ENCODE results near the gene NMU. TPM values are rescaled to one million over a fixed set of nuclear protein-coding genes. Genes with fewer than 3 reads are reported as not detected.

The NMU gene
- total RNA-seq, 4 donors from 2014 or later, result 1.3 TPM; not detected in 3

- no peak for TF ChIP-seq POLR2A (IDR thresholded peaks at IDR 0.05)
- TF ChIP-seq, protein P1, sequence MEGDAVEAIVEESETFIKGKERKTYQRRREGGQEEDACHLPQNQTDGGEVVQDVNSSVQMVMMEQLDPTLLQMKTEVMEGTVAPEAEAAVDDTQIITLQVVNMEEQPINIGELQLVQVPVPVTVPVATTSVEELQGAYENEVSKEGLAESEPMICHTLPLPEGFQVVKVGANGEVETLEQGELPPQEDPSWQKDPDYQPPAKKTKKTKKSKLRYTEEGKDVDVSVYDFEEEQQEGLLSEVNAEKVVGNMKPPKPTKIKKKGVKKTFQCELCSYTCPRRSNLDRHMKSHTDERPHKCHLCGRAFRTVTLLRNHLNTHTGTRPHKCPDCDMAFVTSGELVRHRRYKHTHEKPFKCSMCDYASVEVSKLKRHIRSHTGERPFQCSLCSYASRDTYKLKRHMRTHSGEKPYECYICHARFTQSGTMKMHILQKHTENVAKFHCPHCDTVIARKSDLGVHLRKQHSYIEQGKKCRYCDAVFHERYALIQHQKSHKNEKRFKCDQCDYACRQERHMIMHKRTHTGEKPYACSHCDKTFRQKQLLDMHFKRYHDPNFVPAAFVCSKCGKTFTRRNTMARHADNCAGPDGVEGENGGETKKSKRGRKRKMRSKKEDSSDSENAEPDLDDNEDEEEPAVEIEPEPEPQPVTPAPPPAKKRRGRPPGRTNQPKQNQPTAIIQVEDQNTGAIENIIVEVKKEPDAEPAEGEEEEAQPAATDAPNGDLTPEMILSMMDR (IDR thresholded peaks at IDR 0.05), result no peak
- no peak for TF ChIP-seq EP300 (IDR thresholded peaks at IDR 0.05)
- no peaks in the 10 kb centered on the region for H3K27me3 ChIP-seq
- H3K36me3 ChIP-seq, result no peaks in the 10 kb centered on the region
- no peaks in the 10 kb centered on the region for H3K4me1 ChIP-seq
- H3K9me3 ChIP-seq, result no peaks in the 10 kb centered on the region
- DNase-seq (ENCODE audit: low spot score in 2 of 2), result no peak
- WGBS, 2 donors, result 30% methylated on average over 3 to 4 of the region's 4 CpGs
- no peak overlapping the region for H3K27ac ChIP-seq
- no peak overlapping the region for H3K4me3 ChIP-seq
These were observed 39.2 kb upstream of the NMU start for GRCh38 chr4:55675196-55675793.

DNA sequence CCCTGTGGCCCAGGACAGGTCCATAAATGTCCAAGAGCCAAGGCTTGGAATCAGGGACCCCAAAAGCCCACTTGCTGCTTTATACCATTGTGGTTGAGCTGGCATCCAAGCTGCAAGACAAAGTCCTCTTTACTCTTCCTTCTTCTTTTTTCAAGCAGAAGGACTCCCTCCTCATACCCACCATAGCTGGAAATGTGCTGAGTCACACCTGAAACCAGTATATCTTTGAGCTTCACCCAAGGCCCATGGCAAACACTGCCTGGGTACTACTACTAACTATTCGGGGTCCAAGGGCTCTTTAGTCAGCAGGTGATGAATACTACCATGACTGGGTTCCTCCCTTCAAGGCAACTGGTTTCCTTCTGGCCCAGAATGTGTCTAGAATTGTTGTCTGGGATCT lies 37.3 kb upstream of the NMU start:
- Histone ChIP-seq H3K27ac (no peak overlapping the region), H3K36me3 (no peaks in the 10 kb centered on the region), H3K4me3 (no peak overlapping the region), H3K27me3 (no peaks in the 10 kb centered on the region), H3K4me1 (no peaks in the 10 kb centered on the region), H3K9me3 (no peaks in the 10 kb centered on the region)
- no peak for DNase-seq (ENCODE audit: low spot score in 2 of 2)
- WGBS, 2 donors, result 87 to 100% methylated on average over 1 of the region's 1 CpG
- TF ChIP-seq EP300 (IDR thresholded peaks at IDR 0.05) (no peak), POLR2A (IDR thresholded peaks at IDR 0.05) (no peak)
- TF ChIP-seq, protein P1 (IDR thresholded peaks at IDR 0.05), result no peak

- Histone ChIP-seq H3K36me3 (no peaks in the 10 kb centered on the region), H3K27ac (no peak overlapping the region), H3K4me3 (no peak overlapping the region), H3K4me1 (no peaks in the 10 kb centered on the region), H3K27me3 (no peaks in the 10 kb centered on the region), H3K9me3 (no peaks in the 10 kb centered on the region)
- no peak for DNase-seq (ENCODE audit: low spot score in 2 of 2)
- no peak for TF ChIP-seq POLR2A (IDR thresholded peaks at IDR 0.05)
- no peak for TF ChIP-seq EP300 (IDR thresholded peaks at IDR 0.05)
- TF ChIP-seq, protein P1 (IDR thresholded peaks at IDR 0.05), result no peak
These were observed 35.6 kb upstream of the NMU start for GRCh38 chr4:55671667-55672066.

DNA sequence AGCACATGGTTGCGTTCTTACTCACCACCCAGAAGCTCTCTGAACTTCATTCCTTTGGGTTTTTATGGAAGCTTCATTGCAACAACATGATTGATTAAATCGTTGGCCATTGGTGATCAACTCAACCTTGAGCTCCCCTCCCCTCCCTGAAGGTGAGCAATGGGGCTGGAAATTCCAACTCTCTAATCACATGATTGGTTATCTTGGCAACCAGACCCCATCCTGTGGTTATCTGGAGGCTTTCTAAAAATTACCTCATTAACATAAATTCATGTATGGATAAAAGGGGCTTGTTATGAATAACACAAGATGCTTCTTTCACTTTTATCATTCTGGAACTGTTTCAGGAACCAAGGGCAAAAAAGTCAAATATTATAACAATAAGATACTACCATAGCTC lies 34.6 kb upstream of the NMU start:
- no peak for DNase-seq (ENCODE audit: low spot score in 2 of 2)
- Histone ChIP-seq H3K36me3 (no peaks in the 10 kb centered on the region), H3K4me3 (no peak overlapping the region), H3K9me3 (no peaks in the 10 kb centered on the region), H3K27ac (no peak overlapping the region), H3K27me3 (no peaks in the 10 kb centered on the region), H3K4me1 (no peaks in the 10 kb centered on the region)
- WGBS, 2 donors, result 92% methylated on average over 2 of the region's 2 CpGs
- TF ChIP-seq EP300 (IDR thresholded peaks at IDR 0.05) (no peak), POLR2A (IDR thresholded peaks at IDR 0.05) (no peak)
- TF ChIP-seq, protein P1 (IDR thresholded peaks at IDR 0.05), result no peak

GRCh38 chr4:55668449-55668848 lies 32.4 kb upstream of the NMU start:
- Histone ChIP-seq H3K27ac (no peak overlapping the region), H3K4me1 (no peaks in the 10 kb centered on the region), H3K36me3 (no peaks in the 10 kb centered on the region), H3K27me3 (no peaks in the 10 kb centered on the region), H3K4me3 (no peak overlapping the region), H3K9me3 (no peaks in the 10 kb centered on the region)
- TF ChIP-seq POLR2A (IDR thresholded peaks at IDR 0.05) (no peak), EP300 (IDR thresholded peaks at IDR 0.05) (no peak)
- TF ChIP-seq, protein P1 (IDR thresholded peaks at IDR 0.05), result no peak
- DNase-seq (ENCODE audit: low spot score in 2 of 2), result no peak
- 85 to 88% methylated on average over 6 of the region's 6 CpGs for WGBS, 2 donors
